RWPE1 (cell line): ENCODE results near the gene SLC34A1.
"Not testable (repeated sequence)": the region's sequence is repeated elsewhere in the genome, so short reads cannot be mapped to it uniquely, and the experiment has no call there.

Experiments
- CTCF ChIA-PET: fragments of 350-600 bp; sonication (Branson Sonifier 250); formaldehyde crosslinking; extraction: SDS; loops from one replicate; lab custom pipeline; 2021; lab: Yijun Ruan, JAX
- POLR2A ChIA-PET: fragments of 400-600 bp; formaldehyde crosslinking; extraction: SDS; loops from one replicate; lab custom pipeline; 2020; ENCODE audit warnings: antibody characterized with exemption; ENCODE audit not compliant: low non-redundant PET; lab: Yijun Ruan, JAX
- DNase-seq: peaks from one replicate; pipeline ENCODE4 v3.0.0; 2012; ENCODE audit warnings: low spot score
- H3K27ac ChIP-seq: fragments of 450-650 bp; 2 replicates; pipeline ENCODE4 v1.5.1; 2017
- CTCF ChIP-seq: fragments of 450-650 bp; conservative IDR thresholded peaks from 2 replicates; pipeline ENCODE4 v1.5.1; 2017; ENCODE audit warnings: low read depth, mild to moderate bottlenecking

SLC34A1 gene

DNA sequence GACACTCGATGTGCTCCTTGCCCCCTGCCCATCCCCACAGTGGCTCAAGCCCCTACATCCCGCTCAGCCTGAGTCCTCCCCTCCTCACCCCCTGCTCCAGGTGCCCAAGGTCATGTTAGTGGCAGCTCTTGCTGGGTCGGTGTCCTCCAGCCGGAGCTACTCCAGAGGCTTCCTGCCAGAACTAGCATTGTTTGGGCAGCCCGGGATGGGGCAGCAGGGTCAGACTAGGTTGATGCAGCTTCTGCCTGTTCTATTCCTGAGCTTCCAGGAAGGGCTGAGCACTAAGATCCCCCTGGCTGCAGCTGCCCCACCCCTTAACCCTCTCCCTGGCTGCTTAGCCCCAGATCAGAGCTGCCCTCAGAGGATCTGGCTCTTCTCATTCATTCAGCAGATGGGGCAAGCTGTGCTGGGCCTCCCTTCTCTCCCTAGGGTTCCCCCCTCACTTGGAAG, 25.8 kb upstream of the SLC34A1 start:
- TF ChIP-seq CTCF, result no peak
- H3K27ac ChIP-seq, result peak overlapping the region; percentile 89
- ChIA-PET POLR2A (no interaction called here), CTCF (interaction anchor here (0.6 to 1.7 kb wide), 4 partner anchors 12 to 96 kb away, joined by 4 to 5 read pairs (median 4); no protein-coding TSS in a partner anchor)
- no peak for DNase-seq

GRCh38 chr5:177359451-177359851, 24.8 kb upstream of the SLC34A1 start:
- ChIA-PET POLR2A (no interaction called here), CTCF (interaction anchor here (2.3 kb wide), 1 partner anchor 10 kb away, joined by 8 read pairs; no protein-coding TSS in a partner anchor)
- peak overlapping the region; percentile 89; the same call in 1 of the 2 replicates for H3K27ac ChIP-seq
- DNase-seq, result no peak
- TF ChIP-seq CTCF, result no peak

DNA sequence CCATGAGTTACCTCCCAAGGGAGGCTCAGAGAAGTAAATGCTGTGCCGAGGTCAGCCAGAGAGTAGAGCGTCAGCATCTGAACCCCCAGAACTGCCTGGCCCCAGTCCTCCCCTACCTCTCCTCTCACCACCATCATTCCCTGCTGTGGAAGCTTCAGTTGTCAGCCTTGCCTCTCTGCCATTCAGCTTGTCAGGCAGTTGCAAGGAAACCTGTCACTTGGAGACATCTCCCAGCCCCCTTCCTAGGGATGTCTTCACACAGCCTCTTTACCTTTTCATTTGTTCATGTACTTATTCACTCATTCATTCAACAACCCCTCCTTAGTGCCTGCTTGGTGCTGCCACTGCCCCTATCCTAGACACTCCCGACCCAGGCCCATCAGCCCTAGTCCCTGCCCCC, 24.4 kb upstream of the SLC34A1 start:
- TF ChIP-seq CTCF, result no peak
- no peak for DNase-seq
- peak overlapping the region; percentile 89; the same call in 1 of the 2 replicates for H3K27ac ChIP-seq
- POLR2A ChIA-PET, result no interaction called here
- CTCF ChIA-PET, result interaction anchor here (2.3 kb wide), 1 partner anchor 9 kb away, joined by 8 read pairs; no protein-coding TSS in a partner anchor

DNA sequence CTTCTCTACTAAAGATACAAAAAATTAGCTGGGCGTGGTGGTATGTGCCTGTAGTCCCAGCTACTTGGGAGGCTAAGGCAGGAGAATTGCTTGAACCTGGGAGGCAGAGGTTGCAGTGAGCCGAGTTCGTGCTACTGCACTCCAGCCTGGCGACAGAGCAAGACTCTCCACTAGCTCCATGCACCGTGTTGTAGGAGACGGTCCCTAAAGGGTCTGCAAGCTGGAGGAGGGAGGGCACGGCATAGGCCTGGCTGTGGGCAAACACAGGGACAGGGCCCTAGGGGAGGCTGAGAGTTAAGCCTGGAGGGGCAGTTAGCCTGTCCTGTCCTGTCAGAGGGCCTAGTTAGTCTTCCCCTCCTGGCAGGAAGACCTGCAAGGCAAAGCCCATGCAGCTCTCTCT, 23.5 kb upstream of the SLC34A1 start:
- DNase-seq, POLR2A ChIA-PET: not testable (repeated sequence)
- peak overlapping the region; percentile 89 for H3K27ac ChIP-seq
- CTCF ChIA-PET, result interaction anchor here (1.0 to 2.3 kb wide), 5 partner anchors 8 to 42 kb away, joined by 3 to 14 read pairs (median 4); no protein-coding TSS in a partner anchor

DNA sequence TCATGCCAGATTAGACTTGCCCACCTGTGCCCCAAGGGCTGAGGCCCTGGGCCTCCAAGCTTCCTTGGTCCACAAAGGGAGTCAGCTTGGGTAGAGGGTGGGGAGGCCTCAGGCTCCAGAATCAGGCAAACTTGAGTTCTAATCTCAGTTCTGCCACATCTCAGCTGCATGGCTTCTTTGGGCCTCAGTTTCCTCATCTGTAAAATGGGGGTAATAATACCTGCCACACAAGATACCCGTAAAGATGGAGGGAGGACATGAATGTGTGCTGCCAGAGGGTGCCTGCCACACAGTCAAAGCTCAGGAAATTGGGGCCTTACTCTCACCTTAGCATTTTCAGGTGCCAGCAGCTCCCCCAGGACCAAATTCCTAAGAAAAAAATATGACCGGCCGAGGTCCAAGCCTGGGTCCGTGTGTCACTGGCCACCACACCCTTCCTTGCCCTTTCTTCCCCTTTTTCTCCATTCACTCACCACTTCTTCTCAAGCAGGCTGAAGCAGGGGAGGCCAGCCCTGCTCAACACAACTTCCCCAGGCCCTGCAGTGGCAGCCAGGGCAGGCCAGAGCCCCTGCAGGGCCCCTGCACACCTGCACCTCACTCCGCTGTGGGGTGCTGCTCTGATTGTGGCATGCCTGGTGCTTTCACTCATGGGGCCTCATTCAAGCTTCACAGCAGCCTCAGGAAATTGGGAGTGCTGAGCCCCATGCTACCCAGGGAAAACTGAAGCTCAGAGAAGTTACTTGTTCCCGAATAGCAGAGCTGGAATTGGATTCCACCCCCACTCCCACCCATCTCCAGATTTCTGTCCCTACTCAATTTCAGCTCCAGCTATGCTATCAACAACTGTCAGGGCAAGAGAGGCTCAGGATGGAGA, 22.6 kb upstream of the SLC34A1 start:
- CTCF ChIA-PET, result interaction anchor here (0.5 to 2.3 kb wide), 8 partner anchors 8 to 250 kb away, joined by 3 to 14 read pairs (median 5); no protein-coding TSS in a partner anchor
- no peak for TF ChIP-seq CTCF
- peak overlapping the region; percentile 89 for H3K27ac ChIP-seq
- no peak for DNase-seq
- POLR2A ChIA-PET, result no interaction called here

GRCh38 chr5:177362292-177362609, 22.0 kb upstream of the SLC34A1 start:
- TF ChIP-seq CTCF, result no peak
- H3K27ac ChIP-seq, result peak overlapping the region; percentile 89
- ChIA-PET CTCF (interaction anchor here (0.5 to 2.3 kb wide), 4 partner anchors 29 to 251 kb away, joined by 5 to 14 read pairs (median 7); no protein-coding TSS in a partner anchor), POLR2A (no interaction called here)
- no peak for DNase-seq
